ENCODE results near the gene KCNC1. TPM values are rescaled to one million over a fixed set of nuclear protein-coding genes. Genes with fewer than 3 reads are reported as not detected.

The KCNC1 gene
- total and polyA plus RNA-seq, 2 experiments from 2014 or later, result 0.11 TPM; not detected in 1

- Histone ChIP-seq H3K9me2 (ENCODE audit: insufficient read depth) (no peaks in the 10 kb centered on the region), H3F3A (replicated peaks; ENCODE audit: low read depth) (no peaks in the 10 kb centered on the region), H3K4me1 (ENCODE audit: insufficient read depth) (no peaks in the 10 kb centered on the region), H3K27me3 (ENCODE audit: insufficient read depth) (no peaks in the 10 kb centered on the region), H3K27ac (ENCODE audit: low read depth) (no peak overlapping the region), H4K20me1 (replicated peaks; ENCODE audit: insufficient read depth) (no peaks in the 10 kb centered on the region), H3K36me3 (ENCODE audit: insufficient read depth) (no peaks in the 10 kb centered on the region), H2AFZ (no peak overlapping the region), H3K79me2 (replicated peaks; ENCODE audit: insufficient read depth) (no peaks in the 10 kb centered on the region), H3K4me3 (no peak overlapping the region), H3K4me2 (no peak overlapping the region)
- DNase-seq (ENCODE audit: low spot score), result no peak
- Mint-ChIP-seq H3K36me3 (ENCODE audit: low read depth) (no peaks in the 10 kb centered on the region), H3K27ac (no peak overlapping the region), H3K27me3 (ENCODE audit: insufficient read depth, low read depth, poor library complexity) (peaks cover 9% of the 10 kb centered on the region), H3K9me3 (no peaks in the 10 kb centered on the region), H3K4me1 (no peaks in the 10 kb centered on the region), H3K4me3 (no peak overlapping the region)
- ATAC-seq, result no peak
- TF ChIP-seq REST (IDR thresholded peaks at IDR 0.05; ENCODE audit: unreplicated experiment) (no peak), ZNF331 (CRISPR knock-in tag; IDR thresholded peaks at IDR 0.05; ENCODE audit: low read depth) (no peak)
Observed at GRCh38 chr11:17793642-17794170, 59.1 kb downstream of the KCNC1 start.

GRCh38 chr11:17794981-17795380, 60.4 kb downstream of the KCNC1 start:
- Mint-ChIP-seq H3K9me3 (no peaks in the 10 kb centered on the region), H3K27ac (no peak overlapping the region)

More at GRCh38 chr11:17794981-17795380, 60.4 kb downstream of the KCNC1 start:
- no peak for TF ChIP-seq POLR2AphosphoS5 (IDR thresholded peaks at IDR 0.05; ENCODE audit: low read depth)
- TF ChIP-seq EZH2phosphoT487 (IDR thresholded peaks at IDR 0.05; ENCODE audit: unreplicated experiment), result no peak
- TF ChIP-seq CTCF (conservative IDR thresholded peaks at IDR 0.05; ENCODE audit: low read depth in 2 of 2), result no peak
- no peak for TF ChIP-seq REST (IDR thresholded peaks at IDR 0.05; ENCODE audit: unreplicated experiment)
- no peak for TF ChIP-seq JUNB (IDR thresholded peaks at IDR 0.05; ENCODE audit: unreplicated experiment)
- no peak for TF ChIP-seq EZH2 (IDR thresholded peaks at IDR 0.05; ENCODE audit: low read depth, unreplicated experiment)
- no peak for TF ChIP-seq STAT1 (IDR thresholded peaks at IDR 0.05; ENCODE audit: unreplicated experiment)
- no peak for TF ChIP-seq NANOG (IDR thresholded peaks at IDR 0.05; ENCODE audit: borderline replicate concordance)
- H3K9me2 ChIP-seq (ENCODE audit: insufficient read depth), result no peaks in the 10 kb centered on the region
- DNase-seq (ENCODE audit: low spot score), result no peak
- Mint-ChIP-seq H3K4me1 (no peaks in the 10 kb centered on the region), H3K4me3 (no peak overlapping the region), H3K36me3 (ENCODE audit: low read depth) (no peaks in the 10 kb centered on the region), H3K27me3 (ENCODE audit: insufficient read depth, low read depth, poor library complexity) (peaks cover 9% of the 10 kb centered on the region)
- no peaks in the 10 kb centered on the region for H3K4me1 ChIP-seq (ENCODE audit: insufficient read depth)
- no peaks in the 10 kb centered on the region for H3K36me3 ChIP-seq (ENCODE audit: insufficient read depth)
- no peak overlapping the region for H2AFZ ChIP-seq
- no peak overlapping the region for H3K4me2 ChIP-seq
- no peaks in the 10 kb centered on the region for H3F3A ChIP-seq (replicated peaks; ENCODE audit: low read depth)
- no peaks in the 10 kb centered on the region for H3K27me3 ChIP-seq (ENCODE audit: insufficient read depth)
- no peak; the same call in 2 of the 3 replicates for ATAC-seq
- H3K79me2 ChIP-seq (replicated peaks; ENCODE audit: insufficient read depth), result no peaks in the 10 kb centered on the region
- 0 out of 2 replicates have a peak, but pooled peaks cover 2% of the 10 kb centered on the region for H4K20me1 ChIP-seq (replicated peaks; ENCODE audit: insufficient read depth)
- no peak overlapping the region for H3K4me3 ChIP-seq
- no peak overlapping the region for H3K27ac ChIP-seq (ENCODE audit: low read depth)

Measured in GM23338 (cell line).